ENCODE measurements around the gene ZNF618. TPM values are rescaled to one million over a fixed set of nuclear protein-coding genes. Genes with fewer than 3 reads are reported as not detected.

Gene ZNF618
- polyA plus RNA-seq, 1 experiment: 8.7 TPM

GRCh38 chr9:113988385-113989016, 112.4 kb downstream of the ZNF618 start:
- no peak overlapping the region for H3K27ac ChIP-seq (ENCODE audit: low read depth, low read length)
- H3K9me3 ChIP-seq (ENCODE audit: control insufficient read depth, insufficient read depth, low read length): no peaks in the 10 kb centered on the region
- H3K27me3 ChIP-seq (ENCODE audit: control insufficient read depth, insufficient read depth, low read length): no peaks in the 10 kb centered on the region
- no peak for TF ChIP-seq CTCF (IDR thresholded peaks at IDR 0.05; ENCODE audit: low read depth, low read length)
- ChIA-PET POLR2A (no interaction called here), CTCF (no interaction called here)
- no peak for DNase-seq (ENCODE audit: low read depth, low spot score)
- H3K4me3 ChIP-seq (ENCODE audit: low read depth, low read length): no peak overlapping the region

- CTCF ChIA-PET: no interaction called here
- H3K27me3 ChIP-seq (ENCODE audit: control insufficient read depth, insufficient read depth, low read length): no peaks in the 10 kb centered on the region
- TF ChIP-seq CTCF (IDR thresholded peaks at IDR 0.05; ENCODE audit: low read depth, low read length): no peak
- no peak for DNase-seq (ENCODE audit: low read depth, low spot score)
- no peak overlapping the region for H3K4me3 ChIP-seq (ENCODE audit: low read depth, low read length)
- H3K27ac ChIP-seq (ENCODE audit: low read depth, low read length): no peak overlapping the region
- POLR2A ChIA-PET: no interaction called here
- H3K9me3 ChIP-seq (ENCODE audit: control insufficient read depth, insufficient read depth, low read length): no peaks in the 10 kb centered on the region
Observed at GRCh38 chr9:113989017-113989713, 113.1 kb downstream of the ZNF618 start.

GRCh38 chr9:113989714-113990569, 113.8 kb downstream of the ZNF618 start:
- DNase-seq (ENCODE audit: low read depth, low spot score): no peak
- Histone ChIP-seq H3K27ac (ENCODE audit: low read depth, low read length) (no peak overlapping the region), H3K9me3 (ENCODE audit: control insufficient read depth, insufficient read depth, low read length) (no peaks in the 10 kb centered on the region), H3K4me3 (ENCODE audit: low read depth, low read length) (no peak overlapping the region), H3K27me3 (ENCODE audit: control insufficient read depth, insufficient read depth, low read length) (no peaks in the 10 kb centered on the region)
- TF ChIP-seq CTCF (IDR thresholded peaks at IDR 0.05; ENCODE audit: low read depth, low read length): no peak
- CTCF ChIA-PET: no interaction called here
- POLR2A ChIA-PET: no interaction called here

- Histone ChIP-seq H3K27ac (ENCODE audit: low read depth, low read length) (no peak overlapping the region), H3K9me3 (ENCODE audit: control insufficient read depth, insufficient read depth, low read length) (no peaks in the 10 kb centered on the region), H3K27me3 (ENCODE audit: control insufficient read depth, insufficient read depth, low read length) (no peaks in the 10 kb centered on the region), H3K4me3 (ENCODE audit: low read depth, low read length) (no peak overlapping the region)
- CTCF ChIA-PET: no interaction called here
- POLR2A ChIA-PET: no interaction called here
- DNase-seq (ENCODE audit: low read depth, low spot score): no peak
- TF ChIP-seq CTCF (IDR thresholded peaks at IDR 0.05; ENCODE audit: low read depth, low read length): no peak
Observed at GRCh38 chr9:113990570-113990907, 114.4 kb downstream of the ZNF618 start.
